ENCODE data around the gene NUP62CL. TPM values are rescaled to one million over a fixed set of nuclear protein-coding genes. Genes with fewer than 3 reads are reported as not detected.
"Not testable (repeated sequence)": the region's sequence is repeated elsewhere in the genome, so short reads cannot be mapped to it uniquely, and the experiment has no call there.

Gene NUP62CL
- total and polyA plus RNA-seq, 7 donors = 0.08 to 0.34 (median 0.18) TPM; not detected in 4

DNA sequence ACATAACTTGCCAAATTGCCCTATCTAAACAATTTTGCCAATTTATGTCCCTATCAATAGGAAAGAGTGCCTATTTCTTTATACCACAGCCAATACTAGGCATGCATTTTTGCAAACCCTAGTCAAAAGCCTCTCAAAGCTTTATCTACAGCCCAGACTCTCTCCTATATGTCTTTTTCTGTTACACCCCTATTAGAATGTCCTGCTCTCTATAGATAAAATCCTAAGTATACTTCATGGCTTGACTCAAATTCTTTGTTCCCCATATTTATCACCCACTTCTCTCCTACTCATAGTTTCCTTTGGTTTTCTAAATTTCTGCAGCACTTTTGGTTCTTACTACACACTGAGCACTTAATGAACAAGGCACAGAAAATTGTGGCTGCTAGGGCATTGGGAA, 38.0 kb downstream of the NUP62CL start:
- no peaks in the 10 kb centered on the region for H3K36me3 ChIP-seq (ENCODE audit: insufficient read depth in 1 of 2, low read depth in 1 of 2)
- H3K4me1 ChIP-seq = no peaks in the 10 kb centered on the region
- intact Hi-C loops (cut with DNase I) = no loop called here
- H3K4me3 ChIP-seq = no peak overlapping the region
- TF ChIP-seq, protein P1, sequence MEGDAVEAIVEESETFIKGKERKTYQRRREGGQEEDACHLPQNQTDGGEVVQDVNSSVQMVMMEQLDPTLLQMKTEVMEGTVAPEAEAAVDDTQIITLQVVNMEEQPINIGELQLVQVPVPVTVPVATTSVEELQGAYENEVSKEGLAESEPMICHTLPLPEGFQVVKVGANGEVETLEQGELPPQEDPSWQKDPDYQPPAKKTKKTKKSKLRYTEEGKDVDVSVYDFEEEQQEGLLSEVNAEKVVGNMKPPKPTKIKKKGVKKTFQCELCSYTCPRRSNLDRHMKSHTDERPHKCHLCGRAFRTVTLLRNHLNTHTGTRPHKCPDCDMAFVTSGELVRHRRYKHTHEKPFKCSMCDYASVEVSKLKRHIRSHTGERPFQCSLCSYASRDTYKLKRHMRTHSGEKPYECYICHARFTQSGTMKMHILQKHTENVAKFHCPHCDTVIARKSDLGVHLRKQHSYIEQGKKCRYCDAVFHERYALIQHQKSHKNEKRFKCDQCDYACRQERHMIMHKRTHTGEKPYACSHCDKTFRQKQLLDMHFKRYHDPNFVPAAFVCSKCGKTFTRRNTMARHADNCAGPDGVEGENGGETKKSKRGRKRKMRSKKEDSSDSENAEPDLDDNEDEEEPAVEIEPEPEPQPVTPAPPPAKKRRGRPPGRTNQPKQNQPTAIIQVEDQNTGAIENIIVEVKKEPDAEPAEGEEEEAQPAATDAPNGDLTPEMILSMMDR (IDR thresholded peaks at IDR 0.05) = no peak
- no peaks in the 10 kb centered on the region for H3K9me3 ChIP-seq
- ATAC-seq = no peak
- no peak overlapping the region for H3K27ac ChIP-seq
- DNase-seq = no peak
- peaks cover 0 to 4% (median 0%) of the 10 kb centered on the region in 3 donors for H3K27me3 ChIP-seq (ENCODE audit: insufficient read depth in 3 of 3, low read length in 2 of 3)

DNA sequence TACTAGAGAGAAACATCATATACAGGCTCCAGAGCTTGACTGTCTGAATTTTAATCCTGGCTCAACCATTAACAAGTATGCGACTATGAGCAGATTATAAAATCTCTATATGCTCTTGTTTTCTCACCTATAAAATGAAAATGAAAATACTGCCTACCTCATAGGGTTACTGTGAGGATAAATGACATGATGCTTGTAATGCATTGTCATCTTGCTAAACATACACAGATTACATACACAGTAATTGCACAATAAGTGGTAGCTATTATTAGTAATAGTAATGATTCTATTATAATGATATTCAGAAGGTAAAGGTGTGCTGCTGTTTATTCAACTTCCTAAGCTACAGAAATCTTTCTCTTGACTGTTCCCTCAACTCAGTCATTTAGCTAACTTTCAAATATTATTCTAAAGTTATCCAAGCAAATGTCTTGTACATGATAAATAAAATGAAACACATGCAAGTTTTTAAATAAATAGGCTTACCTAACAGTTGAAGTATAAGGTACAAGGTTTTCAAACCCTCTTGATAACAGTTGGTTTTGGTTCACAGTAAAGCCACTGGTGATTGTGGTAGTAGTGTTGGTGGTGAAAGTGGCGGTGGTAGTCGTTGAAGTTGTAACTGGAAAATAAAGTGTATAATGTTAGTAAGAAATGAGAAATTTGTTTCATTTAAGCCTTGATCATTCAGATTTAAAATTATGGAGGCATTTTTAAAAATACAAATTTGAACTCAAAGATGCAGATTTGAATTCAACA, 38.9 kb downstream of the NUP62CL start:
- Histone ChIP-seq H3K9me3 (no peaks in the 10 kb centered on the region), H3K36me3 (ENCODE audit: insufficient read depth in 1 of 2, low read depth in 1 of 2) (no peaks in the 10 kb centered on the region), H3K4me3 (no peak overlapping the region), H3K4me1 (no peaks in the 10 kb centered on the region), H3K27me3 (ENCODE audit: insufficient read depth in 3 of 3, low read length in 2 of 3) (peaks cover 0 to 4% (median 0%) of the 10 kb centered on the region in 3 donors), H3K27ac (no peak overlapping the region)
- WGBS, 3 donors = 80 to 94% (median 92%) methylated on average over 3 of the region's 3 CpGs
- TF ChIP-seq, protein P1 (IDR thresholded peaks at IDR 0.05) = no peak
- DNase-seq = no peak
- ATAC-seq = no peak
- intact Hi-C loops (cut with DNase I) = no loop called here

DNA sequence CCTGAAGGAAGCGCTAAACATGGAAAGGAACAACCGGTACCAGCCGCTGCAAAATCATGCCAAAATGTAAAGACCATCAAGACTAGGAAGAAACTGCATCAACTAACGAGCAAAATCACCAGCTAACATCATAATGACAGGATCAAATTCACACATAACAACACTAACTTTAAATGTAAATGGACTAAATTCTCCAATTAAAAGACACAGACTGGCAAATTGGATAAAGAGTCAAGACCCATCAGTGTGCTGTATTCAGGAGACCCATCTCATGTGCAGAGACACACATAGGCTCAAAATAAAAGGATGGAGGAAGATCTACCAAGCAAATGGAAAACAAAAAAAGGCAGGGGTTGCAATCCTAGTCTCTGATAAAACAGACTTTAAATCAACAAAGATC, 48.6 kb downstream of the NUP62CL start:
- H3K27ac ChIP-seq; H3K4me3 ChIP-seq; H3K4me1 ChIP-seq; H3K36me3 ChIP-seq (ENCODE audit: insufficient read depth in 1 of 2, low read depth in 1 of 2); ATAC-seq; H3K27me3 ChIP-seq (ENCODE audit: insufficient read depth in 3 of 3, low read length in 2 of 3); intact Hi-C loops (cut with DNase I); H3K9me3 ChIP-seq; DNase-seq: not testable (repeated sequence)
- 65 to 94% methylated on average over 3 of the region's 4 CpGs; no CpG with 5 or more reads in 1 of the 3 donors for WGBS, 3 donors

DNA sequence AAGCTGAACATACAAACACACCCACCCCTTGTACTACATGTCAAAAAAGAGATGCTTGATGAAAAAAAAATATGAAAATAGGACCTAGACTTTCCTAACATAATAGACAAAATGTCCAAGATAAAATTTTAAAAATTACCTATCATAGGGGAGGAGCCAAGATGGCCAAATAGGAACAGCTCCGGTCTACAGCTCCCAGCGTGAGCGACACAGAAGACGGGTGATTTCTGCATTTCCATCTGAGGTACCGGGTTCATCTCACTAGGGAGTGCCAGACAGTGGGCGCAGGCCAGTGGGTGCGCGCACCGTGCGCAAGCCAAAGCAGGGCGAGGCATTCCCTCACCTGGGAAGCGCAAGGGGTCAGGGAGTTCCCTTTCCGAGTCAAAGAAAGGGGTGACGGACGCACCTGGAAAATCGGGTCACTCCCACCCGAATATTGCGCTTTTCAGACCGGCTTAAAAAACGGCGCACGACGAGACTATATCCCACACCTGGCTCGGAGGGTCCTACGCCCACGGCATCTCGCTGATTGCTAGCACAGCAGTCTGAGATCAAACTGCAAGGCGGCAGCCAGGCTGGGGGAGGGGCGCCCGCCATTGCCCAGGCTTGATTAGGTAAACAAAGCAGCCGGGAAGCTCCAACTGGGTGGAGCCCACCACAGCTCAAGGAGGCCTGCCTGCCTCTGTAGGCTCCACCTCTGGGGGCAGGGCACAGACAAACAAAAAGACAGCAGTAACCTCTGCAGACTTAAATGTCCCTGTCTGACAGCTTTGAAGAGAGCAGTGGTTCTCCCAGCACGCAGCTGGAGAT, 50.4 kb downstream of the NUP62CL start:
- 27 to 73% (median 40%) methylated on average over 8 to 24 of the region's 32 CpGs for WGBS, 3 donors
- H3K36me3 ChIP-seq (ENCODE audit: insufficient read depth in 1 of 2, low read depth in 1 of 2); DNase-seq; H3K4me1 ChIP-seq; H3K9me3 ChIP-seq; H3K27ac ChIP-seq; H3K27me3 ChIP-seq (ENCODE audit: insufficient read depth in 3 of 3, low read length in 2 of 3); ATAC-seq; intact Hi-C loops (cut with DNase I): not testable (repeated sequence)
- H3K4me3 ChIP-seq = peak overlapping the region; percentile 28

DNA sequence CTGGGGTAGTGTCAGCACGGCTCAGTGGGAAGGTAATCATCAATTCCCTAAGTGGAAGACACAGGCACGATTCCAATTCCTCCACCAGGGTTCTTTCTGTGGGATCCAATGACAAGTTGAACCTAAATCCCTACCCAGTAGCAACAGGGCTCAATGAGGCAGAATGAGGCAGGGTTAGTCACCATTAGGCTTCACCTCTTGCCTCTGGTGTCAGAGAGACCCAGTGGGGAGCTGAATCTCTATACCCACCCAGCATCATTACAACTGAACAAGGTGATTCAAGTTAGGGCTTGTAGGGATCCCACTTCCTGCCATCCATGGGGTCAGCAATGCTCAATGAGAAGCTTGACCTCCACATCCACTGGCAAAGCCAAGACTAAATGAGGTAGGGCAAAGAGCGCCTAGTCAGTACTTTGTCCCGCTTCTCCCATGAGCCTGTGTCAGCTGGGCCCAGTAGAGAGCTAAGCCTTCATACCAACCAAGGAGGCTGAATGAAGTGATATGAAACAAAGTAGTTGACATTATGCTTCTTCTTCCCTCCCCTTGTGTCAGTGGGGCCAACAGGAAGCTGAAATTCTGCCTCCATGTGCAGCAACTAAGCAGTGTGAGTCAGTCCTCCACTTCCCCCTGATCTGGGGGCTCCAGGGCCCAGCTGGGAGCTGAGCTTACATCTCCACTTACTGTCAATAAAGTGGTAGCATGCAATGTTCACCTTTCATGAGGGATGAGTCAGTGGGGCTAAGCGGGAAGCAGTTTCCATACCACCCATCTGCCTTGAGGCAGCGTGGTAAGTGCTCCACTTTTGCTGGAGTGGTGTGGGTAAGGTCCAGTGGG, 51.2 kb downstream of the NUP62CL start:
- intact Hi-C loops (cut with DNase I) = no loop called here
- peaks cover 0 to 6% (median 0%) of the 10 kb centered on the region in 3 donors for H3K27me3 ChIP-seq (ENCODE audit: insufficient read depth in 3 of 3, low read length in 2 of 3)
- no peak overlapping the region for H3K4me3 ChIP-seq
- 66 to 93% (median 82%) methylated on average over 6 of the region's 6 CpGs for WGBS, 3 donors
- DNase-seq = no peak
- no peaks in the 10 kb centered on the region for H3K36me3 ChIP-seq (ENCODE audit: insufficient read depth in 1 of 2, low read depth in 1 of 2)
- TF ChIP-seq, protein P1 (IDR thresholded peaks at IDR 0.05) = no peak
- H3K27ac ChIP-seq = no peak overlapping the region
- ATAC-seq = no peak
- no peaks in the 10 kb centered on the region for H3K4me1 ChIP-seq
- H3K9me3 ChIP-seq = no peaks in the 10 kb centered on the region

Data from psoas muscle (tissue), 8 donors.